Measurements from ENCODE around the gene PTTG1. TPM values are rescaled to one million over a fixed set of nuclear protein-coding genes. Genes with fewer than 3 reads are reported as not detected.

PTTG1 gene
- total RNA-seq, 3 donors from 2014 or later = 5.8 to 46.8 (median 9.0) TPM

GRCh38 chr5:160466889-160467554 is 45.4 kb downstream of the PTTG1 start:
- Histone ChIP-seq H3K36me3 (ENCODE audit: low read depth) (no peaks in the 10 kb centered on the region), H3K4me3 (no peak overlapping the region), H3K9me3 (no peaks in the 10 kb centered on the region), H3K4me1 (ENCODE audit: low read depth) (peaks cover 35% of the 10 kb centered on the region)
- TF ChIP-seq CTCF (IDR thresholded peaks at IDR 0.05) = no peak
- intact Hi-C loops (cut with DNase I, micrococcal nuclease) = no loop called here
- ATAC-seq (no peak), DNase-seq (no peak)

GRCh38 chr5:160467555-160468362 is 46.1 kb downstream of the PTTG1 start:
- Histone ChIP-seq H3K36me3 (ENCODE audit: low read depth) (no peaks in the 10 kb centered on the region), H3K9me3 (no peaks in the 10 kb centered on the region), H3K4me1 (ENCODE audit: low read depth) (peaks cover 35% of the 10 kb centered on the region), H3K4me3 (no peak overlapping the region)
- DNase-seq = peak; percentile 79 to 93 (median 84)
- intact Hi-C loops (cut with DNase I, micrococcal nuclease) = no loop called here
- TF ChIP-seq CTCF (IDR thresholded peaks at IDR 0.05) = no peak
- peak; percentile 88 for ATAC-seq

GRCh38 chr5:160468363-160468975 is 46.8 kb downstream of the PTTG1 start:
- no peak for DNase-seq
- no peaks in the 10 kb centered on the region for H3K36me3 ChIP-seq (ENCODE audit: low read depth)
- intact Hi-C loops (cut with DNase I, micrococcal nuclease) = no loop called here
- no peaks in the 10 kb centered on the region for H3K9me3 ChIP-seq
- peaks cover 35% of the 10 kb centered on the region for H3K4me1 ChIP-seq (ENCODE audit: low read depth)
- ATAC-seq = no peak
- H3K4me3 ChIP-seq = no peak overlapping the region
- no peak for TF ChIP-seq CTCF (IDR thresholded peaks at IDR 0.05)

- Histone ChIP-seq H3K36me3 (ENCODE audit: low read depth) (no peaks in the 10 kb centered on the region), H3K9me3 (no peaks in the 10 kb centered on the region), H3K4me1 (ENCODE audit: low read depth) (peaks cover 35% of the 10 kb centered on the region), H3K4me3 (no peak overlapping the region)
- no peak for TF ChIP-seq CTCF (IDR thresholded peaks at IDR 0.05)
- intact Hi-C loops (cut with DNase I, micrococcal nuclease) = no loop called here
- ATAC-seq (no peak), DNase-seq (no peak)
These were observed 47.8 kb downstream of the PTTG1 start for GRCh38 chr5:160469156-160470144.
